HFF-Myc (cell line): ENCODE measurements around the gene ACER1.
A peak's percentile ranks its signal among the peaks of the same experiment; 100 is the strongest.
"Not testable (repeated sequence)": the region's sequence is repeated elsewhere in the genome, so short reads cannot be mapped to it uniquely, and the experiment has no call there.

Experiments
- DNase-seq: peaks from one replicate; pipeline ENCODE4 v3.0.0-alpha.2; 2011; ENCODE audit warnings: low read depth; ENCODE audit errors: extremely low read depth
- H3K4me3 ChIP-seq: replicated peaks from 2 replicates; pipeline ENCODE4 v1.5.1; 2011; ENCODE audit warnings: low read depth, mild to moderate bottlenecking, control low read depth, low read length
- TF ChIP-seq, protein P1 (sequence below): IDR thresholded peaks from 2 replicates; pipeline ENCODE4 v1.5.1; 2012; ENCODE audit warnings: mild to moderate bottlenecking, low read depth, low read length, control low read depth; ENCODE audit errors: missing control alignments

Gene ACER1

GRCh38 chr19:6372594-6373095, 39.2 kb upstream of the ACER1 start, which contains the start of gene ALKBH7:
Gene ALKBH7, plus strand, starts transcription at chr19:6372794. Its CDS starts 27 bp downstream, at chr19:6372821.
- DNase-seq: peak; percentile 100
- TF ChIP-seq, protein P1, sequence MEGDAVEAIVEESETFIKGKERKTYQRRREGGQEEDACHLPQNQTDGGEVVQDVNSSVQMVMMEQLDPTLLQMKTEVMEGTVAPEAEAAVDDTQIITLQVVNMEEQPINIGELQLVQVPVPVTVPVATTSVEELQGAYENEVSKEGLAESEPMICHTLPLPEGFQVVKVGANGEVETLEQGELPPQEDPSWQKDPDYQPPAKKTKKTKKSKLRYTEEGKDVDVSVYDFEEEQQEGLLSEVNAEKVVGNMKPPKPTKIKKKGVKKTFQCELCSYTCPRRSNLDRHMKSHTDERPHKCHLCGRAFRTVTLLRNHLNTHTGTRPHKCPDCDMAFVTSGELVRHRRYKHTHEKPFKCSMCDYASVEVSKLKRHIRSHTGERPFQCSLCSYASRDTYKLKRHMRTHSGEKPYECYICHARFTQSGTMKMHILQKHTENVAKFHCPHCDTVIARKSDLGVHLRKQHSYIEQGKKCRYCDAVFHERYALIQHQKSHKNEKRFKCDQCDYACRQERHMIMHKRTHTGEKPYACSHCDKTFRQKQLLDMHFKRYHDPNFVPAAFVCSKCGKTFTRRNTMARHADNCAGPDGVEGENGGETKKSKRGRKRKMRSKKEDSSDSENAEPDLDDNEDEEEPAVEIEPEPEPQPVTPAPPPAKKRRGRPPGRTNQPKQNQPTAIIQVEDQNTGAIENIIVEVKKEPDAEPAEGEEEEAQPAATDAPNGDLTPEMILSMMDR: no peak
- H3K4me3 ChIP-seq: peak within 1 kb of the TSS; percentile 69

DNA sequence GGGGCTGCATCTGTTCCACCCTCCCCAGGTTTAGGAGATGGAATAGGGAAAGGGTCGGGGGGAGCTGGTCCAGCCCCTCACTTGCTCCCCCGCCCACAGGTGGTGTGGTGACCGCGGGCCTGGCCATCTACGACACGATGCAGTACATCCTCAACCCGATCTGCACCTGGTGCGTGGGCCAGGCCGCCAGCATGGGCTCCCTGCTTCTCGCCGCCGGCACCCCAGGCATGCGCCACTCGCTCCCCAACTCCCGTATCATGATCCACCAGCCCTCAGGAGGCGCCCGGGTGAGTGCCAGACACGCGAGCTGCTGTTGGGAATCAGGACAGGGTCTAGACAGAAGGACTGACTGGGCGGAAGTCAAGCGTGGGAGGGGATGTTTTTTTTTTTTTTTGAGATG, 30.9 kb upstream of the ACER1 start:
- DNase-seq: no peak
- TF ChIP-seq, protein P1: no peak
- H3K4me3 ChIP-seq: no peak overlapping the region

GRCh38 chr19:6362351-6362801, 29.0 kb upstream of the ACER1 start:
- no peak for DNase-seq
- TF ChIP-seq, protein P1: no peak
- peak overlapping the region; percentile 78 for H3K4me3 ChIP-seq

GRCh38 chr19:6362027-6362350, 28.6 kb upstream of the ACER1 start:
- no peak for DNase-seq
- TF ChIP-seq, protein P1: no peak
- peak overlapping the region; percentile 78 for H3K4me3 ChIP-seq

- not testable (repeated sequence) for DNase-seq
- H3K4me3 ChIP-seq: peak overlapping the region; percentile 78
These were observed 27.4 kb upstream of the ACER1 start for GRCh38 chr19:6360857-6361216.

DNA sequence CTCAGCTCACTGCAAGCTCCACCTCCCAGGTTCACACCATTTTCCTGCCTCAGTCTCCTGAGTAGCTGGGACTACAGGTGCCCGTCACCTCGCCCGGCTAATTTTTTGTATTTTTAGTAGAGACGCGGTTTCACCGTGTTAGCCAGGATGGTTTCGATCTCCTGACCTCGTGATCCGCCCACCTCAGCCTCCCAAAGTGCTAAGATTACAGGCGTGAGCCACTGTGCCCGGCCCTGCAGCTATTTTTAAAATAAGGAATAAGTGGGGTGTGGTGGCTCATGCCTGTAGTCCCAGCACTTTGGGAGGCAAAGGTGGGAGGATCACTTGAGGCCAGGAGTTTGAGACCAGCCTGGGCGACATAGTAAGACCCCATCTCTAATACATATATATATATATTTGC, 27.0 kb upstream of the ACER1 start:
- not testable (repeated sequence) for DNase-seq

GRCh38 chr19:6359568-6360341, 26.3 kb upstream of the ACER1 start:
- H3K4me3 ChIP-seq: no peak overlapping the region

More for the DNA sequence above, 27.0 kb upstream of the ACER1 start:
- not testable (repeated sequence) for H3K4me3 ChIP-seq

More at GRCh38 chr19:6359568-6360341, 26.3 kb upstream of the ACER1 start:
- no peak for DNase-seq
- TF ChIP-seq, protein P1: no peak
